Umbilical cord (tissue), 2 donors: Measurements from ENCODE around the gene STK11. TPM values are rescaled to one million over a fixed set of nuclear protein-coding genes. Genes with fewer than 3 reads are reported as not detected.
"Not testable (repeated sequence)": the region's sequence is repeated elsewhere in the genome, so short reads cannot be mapped to it uniquely, and the experiment has no call there.

ENCODE experiments used
- DNase-seq: peaks from one replicate; pipeline ENCODE4 v3.0.0-alpha.2; 2015; ENCODE audit warnings: low spot score
- total RNA-seq: library from RNA; depleted of rRNA; stranded (reverse); fragments of >200 nt; gene quantifications from one replicate; pipeline ENCODE4 v1.2.3, GENCODE V29; 2014; ENCODE audit warnings: low replicate concordance; ENCODE audit not compliant: insufficient read depth

The STK11 gene
- total RNA-seq, 1 donor from 2014 or later: 60.4 TPM

- DNase-seq: no peak
These were observed 31.6 kb downstream of the STK11 start for GRCh38 chr19:1237027-1237659.

GRCh38 chr19:1237754-1238368, 32.3 kb downstream of the STK11 start, which contains the start of gene CBARP:
Gene CBARP, minus strand, starts transcription at chr19:1238005. Its CDS starts 1,905 bp downstream, at chr19:1236100.
- no peak for DNase-seq

DNA sequence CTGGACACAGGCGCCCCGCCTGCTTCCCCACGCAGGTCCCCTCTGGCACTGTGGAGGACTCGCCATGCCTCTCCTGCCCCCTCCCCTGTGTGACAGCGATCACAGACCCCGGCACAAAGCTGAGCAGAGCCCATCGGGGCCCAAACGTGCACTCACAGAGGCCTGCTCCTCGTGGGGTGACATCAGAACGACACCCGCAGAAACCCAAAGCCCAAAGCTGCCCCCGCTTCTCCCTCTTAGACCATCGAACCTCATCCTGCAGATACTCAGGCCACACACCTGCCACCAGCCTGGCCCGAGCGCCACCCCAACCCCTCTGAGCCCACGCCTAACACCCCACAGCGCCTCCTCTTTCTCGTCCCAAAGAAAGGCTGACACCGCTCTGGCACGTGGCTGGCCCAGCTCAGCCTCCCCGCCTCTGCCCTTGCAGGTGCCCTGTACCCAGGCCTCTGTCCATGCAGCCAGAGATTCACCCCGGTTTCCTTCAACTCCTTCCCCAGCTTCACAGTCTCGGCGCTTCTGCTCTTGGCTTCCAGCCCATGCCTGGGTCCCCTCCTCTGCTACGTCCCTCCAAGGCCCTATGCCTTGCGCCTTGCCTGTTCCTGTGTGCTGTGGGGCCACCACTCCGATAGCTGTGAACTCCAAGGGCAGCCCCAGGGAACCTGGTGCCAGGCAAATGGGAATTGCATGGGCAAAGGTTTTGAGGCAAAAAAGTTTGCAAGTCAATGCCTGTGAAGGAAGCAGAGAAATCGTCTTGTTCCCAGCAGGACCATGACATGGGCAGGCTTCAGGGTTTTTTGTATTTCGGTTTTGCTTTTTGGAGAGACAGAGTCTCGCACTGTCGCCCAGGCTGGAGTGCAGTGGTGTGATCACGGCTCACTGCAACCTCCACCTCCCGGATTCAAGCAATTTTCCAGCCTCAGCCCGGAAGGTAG, 33.1 kb downstream of the STK11 start:
- DNase-seq: no peak

- no peak for DNase-seq
These were observed 33.8 kb downstream of the STK11 start for GRCh38 chr19:1239420-1239795.

DNA sequence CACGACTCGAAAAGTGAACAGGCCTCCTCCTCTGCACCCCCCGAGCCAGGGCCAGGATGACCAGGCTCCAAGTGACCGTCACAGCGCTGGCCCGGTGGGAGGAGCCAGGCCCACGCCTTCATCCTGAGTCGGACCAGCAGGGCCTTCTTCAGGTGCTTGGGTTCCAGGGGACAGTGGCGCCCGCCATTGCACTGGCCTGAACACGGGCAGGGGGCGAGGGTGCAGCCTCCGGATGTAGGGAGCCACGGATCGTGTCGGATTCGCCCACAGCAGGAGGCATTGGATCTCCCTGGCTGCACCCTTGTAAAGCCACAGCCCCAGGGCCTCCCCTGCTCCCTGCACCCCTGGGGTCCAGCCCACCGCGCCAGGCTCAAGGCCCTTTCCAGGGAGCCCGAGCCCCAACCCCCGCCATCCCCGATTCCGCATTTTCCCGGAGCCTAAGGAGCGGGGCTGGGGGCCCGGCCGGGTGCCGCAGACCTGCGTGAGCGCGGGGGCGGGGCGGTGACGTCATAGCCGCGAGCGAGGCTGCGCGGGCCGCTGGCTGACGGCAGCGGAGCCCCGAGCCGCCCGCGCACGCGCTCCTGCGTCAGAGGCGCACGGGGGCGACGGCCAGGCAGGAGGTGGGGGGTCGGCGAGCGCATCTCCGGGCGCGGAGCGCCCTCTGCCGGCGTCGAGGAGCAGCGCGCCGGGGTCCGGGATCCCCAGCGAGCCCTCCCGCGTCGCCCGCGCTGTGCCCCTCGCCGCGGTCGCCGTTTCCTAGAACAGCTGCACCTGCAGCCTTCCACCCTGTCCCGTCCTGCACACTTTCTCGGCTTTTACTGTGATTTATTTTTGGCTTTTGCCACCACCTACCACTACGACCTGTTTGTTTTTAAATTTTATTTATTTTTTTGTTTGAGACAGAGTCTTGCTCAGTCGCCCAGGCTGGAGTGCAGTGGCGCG, 34.5 kb downstream of the STK11 start:
- DNase-seq: peak; percentile 90

DNA sequence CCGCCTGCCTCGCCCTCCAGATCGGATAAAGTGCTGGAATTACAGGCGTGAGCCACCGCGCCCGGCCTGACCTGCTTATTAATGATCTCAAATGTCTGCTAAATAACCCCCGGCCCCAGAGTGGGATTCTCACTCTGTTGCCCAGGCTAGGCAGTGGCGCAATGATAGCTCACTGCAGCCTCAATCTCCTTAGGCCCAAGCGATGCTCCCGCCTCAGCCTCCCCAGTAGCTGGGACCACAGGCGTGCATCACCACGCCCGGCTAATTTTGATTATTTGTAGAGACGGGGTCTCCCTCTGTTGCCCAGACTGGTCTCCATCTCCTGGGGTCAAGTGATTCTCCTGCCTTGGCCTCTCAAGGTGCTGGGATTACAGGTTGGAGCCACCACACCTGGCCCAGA, 35.3 kb downstream of the STK11 start:
- DNase-seq: no peak

DNA sequence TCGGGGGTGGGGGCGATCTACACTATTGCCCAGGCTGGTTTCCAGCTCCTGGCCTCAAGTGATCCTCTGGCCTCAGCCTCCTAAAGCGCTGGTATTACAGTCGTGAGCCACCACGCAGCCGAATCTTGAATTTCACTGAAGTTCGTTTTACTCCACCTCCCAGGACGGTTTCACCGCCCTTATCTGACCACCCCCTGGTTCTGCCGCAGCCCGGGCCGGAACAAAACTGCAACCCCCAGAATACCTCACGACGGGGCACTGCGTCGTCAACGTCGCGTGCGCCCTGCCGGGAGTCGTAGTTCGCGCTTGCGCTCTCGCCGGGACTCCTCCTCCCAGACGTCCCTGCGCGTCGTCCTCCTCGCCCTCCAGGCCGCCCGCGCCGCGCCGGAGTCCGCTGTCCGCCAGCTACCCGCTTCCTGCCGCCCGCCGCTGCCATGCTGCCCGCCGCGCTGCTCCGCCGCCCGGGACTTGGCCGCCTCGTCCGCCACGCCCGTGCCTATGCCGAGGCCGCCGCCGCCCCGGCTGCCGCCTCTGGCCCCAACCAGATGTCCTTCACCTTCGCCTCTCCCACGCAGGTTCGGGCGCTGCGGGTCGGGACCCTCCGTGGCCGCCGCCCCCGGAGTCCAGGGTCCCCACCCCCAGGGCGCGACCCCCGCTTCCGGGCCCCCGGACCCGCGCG, 36.0 kb downstream of the STK11 start, which contains the start of gene ATP5F1D:
TSS of gene ATP5F1D (plus strand) at position 335 of the 679 bp plus-strand sequence. CDS start at position 435, 100 bp downstream.
- peak; percentile 96 for DNase-seq

- DNase-seq: peak; percentile 87
These were observed 38.5 kb downstream of the STK11 start for GRCh38 chr19:1243768-1244692.

- no peak for DNase-seq
These were observed 39.3 kb downstream of the STK11 start for GRCh38 chr19:1244693-1245451.

DNA sequence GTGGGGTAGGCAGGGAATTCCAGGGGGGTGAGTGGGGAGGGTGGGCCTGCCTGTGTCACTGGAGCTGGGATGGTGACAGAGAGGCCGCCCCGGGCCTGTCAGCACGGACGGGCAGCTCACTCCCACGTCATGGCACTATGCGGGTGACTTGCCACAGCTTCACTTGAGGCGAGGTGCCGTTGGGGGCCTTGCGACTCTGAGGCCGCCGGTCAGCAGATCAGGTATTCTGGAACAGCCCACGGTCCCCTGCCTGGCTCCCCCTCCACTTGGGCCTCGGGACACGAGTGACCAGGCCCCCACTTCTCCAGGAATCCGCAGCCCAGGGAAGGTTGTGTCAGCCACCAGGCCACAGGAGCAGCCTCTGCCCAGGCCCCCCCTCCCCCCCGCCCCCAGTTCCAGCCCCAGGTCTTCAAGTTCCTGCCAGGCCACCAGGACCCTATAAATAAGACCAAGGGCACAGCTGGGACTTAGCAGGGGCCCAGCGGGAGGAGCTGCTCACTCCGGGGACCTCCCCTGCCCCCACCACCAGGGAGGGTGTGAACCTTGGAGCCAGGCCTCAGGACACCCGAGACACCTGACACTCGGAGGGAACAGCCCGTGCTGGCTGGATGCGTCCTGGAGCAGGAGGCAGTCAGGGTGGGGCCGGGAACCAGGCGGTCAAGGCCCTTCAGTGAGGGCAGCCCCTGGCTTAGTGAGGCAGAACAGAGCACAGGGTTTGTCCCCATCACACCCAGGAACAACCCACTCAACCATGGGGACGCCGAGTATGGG, 40.1 kb downstream of the STK11 start:
- DNase-seq: no peak

DNA sequence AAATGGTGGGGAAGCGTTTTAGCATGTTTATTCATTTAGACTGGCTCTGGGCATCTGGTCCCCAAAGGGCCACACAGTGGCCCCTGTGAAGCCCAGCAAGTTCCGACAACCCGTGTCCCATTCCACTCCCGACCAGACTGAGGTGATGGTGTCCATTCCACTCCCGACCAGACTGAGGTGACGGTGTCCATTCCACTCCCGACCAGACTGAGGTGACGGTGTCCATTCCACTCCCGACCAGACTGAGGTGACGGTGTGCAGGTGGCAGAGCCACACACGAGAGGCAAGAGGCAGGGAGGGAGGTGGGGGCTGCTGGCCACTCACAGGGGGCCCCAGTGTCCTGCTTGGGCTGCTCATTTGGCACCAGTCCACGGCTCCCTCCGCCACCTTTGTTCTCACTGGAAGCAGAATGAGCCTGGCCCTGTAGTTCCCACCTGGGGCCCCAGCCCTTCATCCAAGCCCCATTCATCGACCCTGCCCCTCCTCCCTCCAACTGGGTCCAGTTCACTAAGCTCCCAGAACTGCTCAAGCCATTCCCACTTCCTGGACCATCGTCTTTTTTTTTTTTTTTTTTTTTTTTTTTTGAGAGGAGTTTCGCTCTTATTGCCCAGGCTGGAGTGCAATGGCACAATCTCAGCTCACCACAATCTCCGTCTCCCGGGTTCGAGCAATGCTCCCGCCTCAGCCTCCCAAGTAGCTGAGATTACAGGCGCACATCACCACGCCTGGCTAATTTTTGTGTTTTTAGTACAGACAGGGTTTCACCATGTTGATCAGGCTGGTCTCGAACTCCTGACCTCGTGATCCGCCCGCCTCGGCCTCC, 40.9 kb downstream of the STK11 start:
- not testable (repeated sequence) for DNase-seq

DNA sequence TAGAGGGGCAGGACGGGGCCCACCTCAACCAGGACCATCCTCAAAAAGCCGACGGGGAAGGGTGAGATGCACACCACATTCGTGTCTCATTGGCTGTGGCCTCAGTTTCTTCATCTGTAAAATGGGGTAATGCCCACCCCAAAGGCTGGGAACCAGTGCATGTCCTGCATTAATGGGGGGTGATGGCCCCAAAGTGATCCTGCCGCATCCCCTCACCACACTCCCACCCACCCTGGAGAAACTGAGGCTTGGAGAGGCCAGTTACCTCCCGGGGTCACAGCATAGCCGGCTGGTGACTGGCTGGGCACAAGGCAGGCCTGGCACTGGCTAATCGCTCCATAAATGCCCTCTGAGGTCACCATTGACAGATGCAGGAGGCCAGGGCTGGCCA, 42.2 kb downstream of the STK11 start:
- no peak for DNase-seq

- DNase-seq: peak; percentile 87
These were observed 42.7 kb downstream of the STK11 start, which contains the start of gene MIDN for GRCh38 chr19:1248139-1248785. Gene MIDN, plus strand, starts transcription at chr19:1248583. Its CDS starts 1,714 bp downstream, at chr19:1250297.

DNA sequence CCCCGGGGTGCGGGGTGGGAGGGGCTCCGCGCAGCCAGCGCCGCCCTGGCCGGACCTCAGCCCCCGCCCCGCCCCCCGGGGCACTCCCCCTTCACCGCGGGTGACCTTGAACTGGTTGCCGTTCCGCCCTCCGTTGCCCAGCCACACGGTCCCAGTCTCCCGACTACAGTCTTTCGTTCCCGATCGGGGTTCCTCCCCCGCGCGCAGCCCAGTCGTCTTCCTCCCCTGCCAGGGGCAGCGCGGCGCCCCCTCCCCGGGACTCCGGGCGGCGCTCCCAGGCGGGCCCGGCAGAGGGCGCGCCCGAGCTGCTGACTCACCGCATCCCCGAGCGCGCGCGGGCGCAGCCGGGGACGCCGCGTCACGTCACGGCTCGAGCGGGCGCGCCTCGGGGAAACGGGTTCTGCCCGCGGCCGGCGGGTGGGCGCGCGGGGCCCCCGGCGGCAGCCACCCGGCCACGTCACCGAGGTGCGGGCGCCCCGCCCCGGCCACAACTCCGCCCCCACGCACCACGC, 43.3 kb downstream of the STK11 start:
- DNase-seq: peak; percentile 88

- peak; percentile 96 for DNase-seq
These were observed 43.9 kb downstream of the STK11 start for GRCh38 chr19:1249298-1249989.
